Endothelial cell of umbilical vein (primary cell): ENCODE data around the gene CENPQ. TPM values are rescaled to one million over a fixed set of nuclear protein-coding genes. Genes with fewer than 3 reads are reported as not detected.

Experiments used
- BruUV-seq: library from RNA; stranded (reverse); fragments of 400-500 nt; replicated peaks from 2 replicates; lab custom pipeline; 2021; lab: Mats Ljungman, UMichigan
- CTCF ChIA-PET: fragments of 300-600, 350-600 bp; sonication (Branson Sonifier 250); formaldehyde crosslinking; loops from one replicate; lab custom pipeline; 2021; ENCODE audit warnings: antibody characterized with exemption, inconsistent platforms; lab: Charles Lee
- POLR2A ChIA-PET: fragments of 300-600, 350-600 bp; sonication (Branson Sonifier 250); formaldehyde crosslinking; loops from one replicate; lab custom pipeline; 2021; ENCODE audit warnings: antibody characterized with exemption, inconsistent platforms; lab: Charles Lee
- DNase-seq: peaks from one replicate; pipeline ENCODE4 v3.0.0-alpha.2; 2011; ENCODE audit warnings: low read depth, low spot score
- FAIRE-seq: peaks from 2 replicates; lab custom pipeline; 2011; peaks lifted over from hg19 to GRCh38; lab: Jason Lieb, UNC
- H2AFZ ChIP-seq: 2 replicates; pipeline ENCODE4 v1.6.0; 2012; ENCODE audit warnings: low read depth, low read length, control low read depth, inconsistent platforms
- H3K27ac ChIP-seq: 2 replicates; pipeline ENCODE4 v1.5.1; 2011; ENCODE audit warnings: low read depth, mild to moderate bottlenecking, control low read depth, low read length, moderate library complexity; ENCODE audit not compliant: insufficient read depth
- H3K27me3 ChIP-seq, 2 experiments: 2 replicates each; pipeline versions ENCODE4 v1.6.0 to v1.6.1; 2011; ENCODE audit warnings: low read length in 2 of 2, mixed read lengths in 1 of 2; ENCODE audit not compliant: control insufficient read depth in 2 of 2, insufficient read depth in 2 of 2
- H3K36me3 ChIP-seq, 2 experiments: 2 replicates in 1 of 2; 3 replicates in 1 of 2; pipeline ENCODE4 v1.5.1; 2011; ENCODE audit warnings: low read length in 2 of 2, mild to moderate bottlenecking in 1 of 2, moderate library complexity in 1 of 2; ENCODE audit not compliant: control insufficient read depth in 2 of 2, insufficient read depth in 2 of 2; ENCODE audit errors: extremely low read depth in 1 of 2
- H3K4me1 ChIP-seq: 3 replicates; pipeline ENCODE4 v1.5.1; 2011; ENCODE audit warnings: mild to moderate bottlenecking, low read length; ENCODE audit not compliant: control insufficient read depth, insufficient read depth; ENCODE audit errors: extremely low read depth
- H3K4me2 ChIP-seq: 2 replicates; pipeline ENCODE4 v1.6.1; 2011; ENCODE audit warnings: low read length, control low read depth, mixed read lengths; ENCODE audit not compliant: insufficient read depth
- H3K4me3 ChIP-seq, 3 experiments: fragments of 200-600 bp in 1 of 3; sonication (generic), shearing (Covaris generic) in 1 of 3; replicated peaks in 1 of 3; 2 replicates each; pipeline ENCODE4 v1.5.1; 2011 to 2016; ENCODE audit warnings: control low read depth in 3 of 3, low read length in 3 of 3, mild to moderate bottlenecking in 2 of 3, inconsistent platforms in 1 of 3, low read depth in 1 of 3, moderate library complexity in 1 of 3; ENCODE audit not compliant: insufficient read depth in 1 of 3
- H3K79me2 ChIP-seq: 2 replicates; pipeline ENCODE4 v1.6.0; 2012; ENCODE audit warnings: low read length, inconsistent platforms; ENCODE audit not compliant: control insufficient read depth, insufficient read depth
- H3K9ac ChIP-seq: replicated peaks from 2 replicates; pipeline ENCODE3; 2011; ENCODE audit warnings: low read length, control low read depth; ENCODE audit not compliant: insufficient read depth; ENCODE audit errors: extremely low read depth
- H3K9me1 ChIP-seq: replicated peaks from 3 replicates; pipeline ENCODE4 v1.6.0; 2011; ENCODE audit warnings: mild to moderate bottlenecking, low read length; ENCODE audit not compliant: control insufficient read depth, insufficient read depth; ENCODE audit errors: extremely low read depth
- H3K9me3 ChIP-seq: replicated peaks from 2 replicates; pipeline ENCODE4 v1.5.1; 2012; ENCODE audit warnings: low read length, inconsistent platforms; ENCODE audit not compliant: control insufficient read depth, insufficient read depth
- H4K20me1 ChIP-seq: replicated peaks from 2 replicates; pipeline ENCODE3; 2011; ENCODE audit warnings: mild to moderate bottlenecking, low read length; ENCODE audit not compliant: control insufficient read depth, insufficient read depth; ENCODE audit errors: extremely low read depth
- CTCF ChIP-seq, 2 donors: IDR thresholded peaks; 1 replicate in 1 of 2; 2 replicates in 1 of 2; pipeline ENCODE4 v1.5.1; 2011; ENCODE audit warnings: low read length in 2 of 2, mild to moderate bottlenecking in 2 of 2, moderate library complexity in 2 of 2, control low read depth in 1 of 2, inconsistent platforms in 1 of 2, low read depth in 1 of 2; ENCODE audit not compliant: insufficient read depth in 1 of 2; ENCODE audit errors: extremely low read depth in 1 of 2
- EZH2 ChIP-seq: IDR thresholded peaks from 2 replicates; pipeline ENCODE4 v1.6.1; 2012; ENCODE audit warnings: borderline replicate concordance, low read depth, mild to moderate bottlenecking, moderate library complexity, low read length, inconsistent platforms; ENCODE audit not compliant: severe bottlenecking
- FOS ChIP-seq: IDR thresholded peaks from 2 replicates; pipeline ENCODE4 v1.6.1; 2011; ENCODE audit warnings: mild to moderate bottlenecking, low read length, moderate library complexity, borderline replicate concordance; ENCODE audit not compliant: insufficient read depth
- GATA2 ChIP-seq: IDR thresholded peaks from 2 replicates; pipeline ENCODE4 v1.7.0; 2011; ENCODE audit warnings: low read depth, mild to moderate bottlenecking, moderate library complexity, mixed read lengths, low read length; ENCODE audit not compliant: insufficient read length, insufficient read depth
- JUN ChIP-seq: IDR thresholded peaks from 2 replicates; pipeline ENCODE4 v1.6.1; 2011; ENCODE audit warnings: borderline replicate concordance, low read depth; ENCODE audit not compliant: insufficient read length, insufficient read depth
- MAX ChIP-seq: IDR thresholded peaks from 2 replicates; pipeline ENCODE4 v1.6.1; 2011; ENCODE audit not compliant: insufficient read depth, insufficient read length
- MYC ChIP-seq: IDR thresholded peaks from one replicate; pipeline ENCODE4 v1.6.1; 2011; ENCODE audit warnings: mild to moderate bottlenecking, low read depth, low read length
- POLR2A ChIP-seq: IDR thresholded peaks from 2 replicates; pipeline ENCODE4 v1.6.1; 2012; ENCODE audit warnings: low read depth, mild to moderate bottlenecking, control low read depth, low read length
- POLR2AphosphoS5 ChIP-seq: IDR thresholded peaks from 2 replicates; pipeline ENCODE4 v1.6.1; 2012; ENCODE audit warnings: low read depth, mild to moderate bottlenecking, control low read depth, low read length, moderate library complexity; ENCODE audit not compliant: insufficient read depth
- dilution Hi-C: fragments of 300-500 bp; cut with MboI; formaldehyde crosslinking; loops from one replicate; pipeline ENCODE4 v1.15.0; 2019; ENCODE audit warnings: low sequenced_read_pairs; ENCODE audit not compliant: extremely low pct_ligation_motif_present
- intact Hi-C: fragments of 100-400 bp; cut with micrococcal nuclease; formaldehyde crosslinking; loops from one replicate; pipeline ENCODE4 v1.10.0; 2022
- polyA plus RNA-seq, 4 experiments: library from polyadenylated mRNA; depleted of rRNA in 3 of 4; stranded (reverse) in 3 of 4; unstranded in 1 of 4; fragments of >200 nt; gene quantifications; 2 replicates each; pipeline versions ENCODE4 v1.2.1 to v1.2.3, GENCODE V29; 2011 to 2012; ENCODE audit warnings: missing spikeins in 1 of 4
- total RNA-seq: library from RNA; stranded (reverse); gene quantifications from 2 replicates; pipeline ENCODE4 v1.2.3, GENCODE V29; 2021

CENPQ gene
- total and polyA plus RNA-seq, 2 donors (not counting 3 experiments of a cell fraction or from before 2014, with no cell fraction given): 3.3 to 8.0 TPM

GRCh38 chr6:49531774-49532569, 68.8 kb downstream of the CENPQ start:
- peak; percentile 84 for DNase-seq
- Histone ChIP-seq H3K9ac (peak overlapping the region; percentile 37), H3K36me3 (no peaks in the 10 kb centered on the region), H3K4me3 (peak overlapping the region in 1 of 3 experiments; percentile 58), H3K9me1 (no peaks in the 10 kb centered on the region), H4K20me1 (no peaks in the 10 kb centered on the region), H3K27ac (no peak overlapping the region), H3K27me3 (peaks cover 0 to 4% of the 10 kb centered on the region in 2 experiments), H3K9me3 (no peaks in the 10 kb centered on the region), H3K4me1 (peaks cover 3% of the 10 kb centered on the region), H3K4me2 (peak overlapping the region; percentile 90), H2AFZ (peak overlapping the region; percentile 71), H3K79me2 (no peaks in the 10 kb centered on the region)
- intact Hi-C loops: loop anchor here (1.0 kb wide), 6 partner anchors 19 to 317 kb away; partner anchors contain the start of genes CENPQ and MMUT
- POLR2A ChIA-PET: interaction anchor here (0.7 to 1.1 kb wide), 3 partner anchors 14 to 34 kb away, joined by 3 to 7 read pairs (median 3); no protein-coding TSS in a partner anchor
- BruUV-seq: no TSS peak
- dilution Hi-C loops: no loop called here
- CTCF ChIA-PET: interaction anchor here (0.6 to 7.9 kb wide), 36 partner anchors 8 to 1744 kb away, joined by 3 to 341 read pairs (median 6); partner anchors contain the start of gene C6orf141
- TF ChIP-seq GATA2: no peak
- peak; percentile 66 to 71 for TF ChIP-seq CTCF (IDR thresholded peaks at IDR 0.05; ENCODE audit: extremely low read depth in 1 of 2, insufficient read depth in 1 of 2, low read depth in 1 of 2, low read length in 2 of 2)
- peak; percentile 70 for FAIRE-seq

GRCh38 chr6:49535795-49536194, 72.6 kb downstream of the CENPQ start:
- Histone ChIP-seq H3K9me3 (no peaks in the 10 kb centered on the region), H3K4me3 (no peak overlapping the region), H2AFZ (no peak overlapping the region), H3K4me1 (peaks cover 3% of the 10 kb centered on the region), H3K27ac (no peak overlapping the region), H3K27me3 (no peaks in the 10 kb centered on the region), H3K9ac (no peak overlapping the region), H3K79me2 (no peaks in the 10 kb centered on the region), H3K36me3 (no peaks in the 10 kb centered on the region), H3K4me2 (no peak overlapping the region), H4K20me1 (no peaks in the 10 kb centered on the region), H3K9me1 (no peaks in the 10 kb centered on the region)
- dilution Hi-C loops (no loop called here), intact Hi-C loops (no loop called here)
- no peak for FAIRE-seq
- ChIA-PET POLR2A (no interaction called here), CTCF (interaction anchor here (1.4 to 7.9 kb wide), 3 partner anchors 32 to 87 kb away, joined by 3 to 341 read pairs (median 205); no protein-coding TSS in a partner anchor)
- TF ChIP-seq JUN (no peak), CTCF (IDR thresholded peaks at IDR 0.05; ENCODE audit: extremely low read depth in 1 of 2, insufficient read depth in 1 of 2, low read depth in 1 of 2, low read length in 2 of 2) (no peak), GATA2 (no peak), MAX (no peak), MYC (no peak), POLR2AphosphoS5 (no peak), FOS (no peak), EZH2 (no peak), POLR2A (no peak)
- DNase-seq: no peak
- no TSS peak for BruUV-seq
